ENCODE data around the gene TMEM255B. TPM values are rescaled to one million over a fixed set of nuclear protein-coding genes. Genes with fewer than 3 reads are reported as not detected.

Gene TMEM255B
- total and polyA plus RNA-seq, 11 donors: 1.4 to 20.3 (median 4.4) TPM

GRCh38 chr13:113846636-113847318 lies 87.8 kb downstream of the TMEM255B start:
- H3K27me3 ChIP-seq: no peaks in the 10 kb centered on the region
- peak in 2 of 5 donors; percentile 18 to 61 for DNase-seq
- no peaks in the 10 kb centered on the region for H3K9me3 ChIP-seq
- H3K4me3 ChIP-seq: no peak overlapping the region
- peaks cover 0 to 55% (median 34%) of the 10 kb centered on the region in 9 donors for H3K36me3 ChIP-seq
- ATAC-seq: no peak
- intact Hi-C loops (cut with DNase I): no loop called here
- WGBS, 4 donors: 74 to 83% (median 77%) methylated on average over 17 to 28 of the region's 28 CpGs
- H3K27ac ChIP-seq: no peak overlapping the region
- peaks cover 3 to 91% (median 60%) of the 10 kb centered on the region in 12 donors for H3K4me1 ChIP-seq
- TF ChIP-seq CTCF (IDR thresholded peaks at IDR 0.05) (no peak), POLR2A (IDR thresholded peaks at IDR 0.05) (no peak)

GRCh38 chr13:113848020-113848419 lies 89.0 kb downstream of the TMEM255B start:
- Histone ChIP-seq H3K4me3 (no peak overlapping the region), H3K36me3 (peaks cover 0 to 57% (median 34%) of the 10 kb centered on the region in 9 donors), H3K9me3 (no peaks in the 10 kb centered on the region), H3K4me1 (peaks cover 8 to 92% (median 64%) of the 10 kb centered on the region in 12 donors), H3K27ac (peak overlapping the region in 1 of 12 donors; percentile 0), H3K27me3 (no peaks in the 10 kb centered on the region)
- DNase-seq (peak in 1 of 5 donors; percentile 17), ATAC-seq (no peak)
- TF ChIP-seq CTCF (IDR thresholded peaks at IDR 0.05) (no peak), POLR2A (IDR thresholded peaks at IDR 0.05) (no peak)
- intact Hi-C loops (cut with DNase I): no loop called here
- WGBS, 4 donors: 61 to 71% (median 68%) methylated on average over 8 of the region's 8 CpGs

GRCh38 chr13:113848431-113849260 lies 89.6 kb downstream of the TMEM255B start:
- Histone ChIP-seq H3K36me3 (peaks cover 0 to 52% (median 32%) of the 10 kb centered on the region in 9 donors), H3K4me1 (peaks cover 7 to 92% (median 65%) of the 10 kb centered on the region in 12 donors), H3K9me3 (no peaks in the 10 kb centered on the region), H3K4me3 (no peak overlapping the region), H3K27ac (peak overlapping the region in 2 of 12 donors; percentile 18 to 22), H3K27me3 (no peaks in the 10 kb centered on the region)
- WGBS, 4 donors: 81 to 89% (median 86%) methylated on average over 18 of the region's 18 CpGs
- peak in 1 of 4 donors; percentile 9 for ATAC-seq
- intact Hi-C loops (cut with DNase I): no loop called here
- peak in 2 of 5 donors; percentile 12 to 34 for DNase-seq
- TF ChIP-seq CTCF (IDR thresholded peaks at IDR 0.05): no peak
- TF ChIP-seq POLR2A (IDR thresholded peaks at IDR 0.05): no peak

- TF ChIP-seq POLR2A (IDR thresholded peaks at IDR 0.05) (no peak), CTCF (IDR thresholded peaks at IDR 0.05) (no peak)
- intact Hi-C loops (cut with DNase I): no loop called here
- H3K27ac ChIP-seq: peak overlapping the region in 1 of 12 donors; percentile 18
- H3K27me3 ChIP-seq: no peaks in the 10 kb centered on the region
- H3K36me3 ChIP-seq: peaks cover 0 to 49% (median 25%) of the 10 kb centered on the region in 9 donors
- H3K4me1 ChIP-seq: peaks cover 16 to 92% (median 65%) of the 10 kb centered on the region in 12 donors
- no peak for ATAC-seq
- no peaks in the 10 kb centered on the region for H3K9me3 ChIP-seq
- DNase-seq: no peak
- H3K4me3 ChIP-seq: no peak overlapping the region
- WGBS, 4 donors: 86 to 93% (median 91%) methylated on average over 3 of the region's 3 CpGs
Measured at GRCh38 chr13:113849546-113849945, 90.5 kb downstream of the TMEM255B start.
